Mesothelial cell of epicardium (in vitro differentiated cells): ENCODE measurements around the gene KCNJ6. TPM values are rescaled to one million over a fixed set of nuclear protein-coding genes. Genes with fewer than 3 reads are reported as not detected.

Experiments used
- DNase-seq, 2 experiments: peaks; one replicate each; pipeline ENCODE4 v3.0.0; 2021; ENCODE audit warnings: low spot score in 2 of 2; ENCODE audit not compliant: unreplicated experiment in 2 of 2
- H3K27ac Mint-ChIP-seq: 2 replicates; pipeline ENCODE4 v1.8.0; 2021; ENCODE audit warnings: mixed read lengths
- H3K27me3 Mint-ChIP-seq: 2 replicates; pipeline ENCODE4 v1.8.0; 2021; ENCODE audit warnings: low read depth, mixed read lengths
- H3K36me3 Mint-ChIP-seq: 2 replicates; pipeline ENCODE4 v1.8.0; 2021; ENCODE audit warnings: mixed read lengths
- H3K4me1 Mint-ChIP-seq: 2 replicates; pipeline ENCODE4 v1.8.0; 2021; ENCODE audit warnings: mixed read lengths
- H3K4me3 Mint-ChIP-seq: 2 replicates; pipeline ENCODE4 v1.8.0; 2021; ENCODE audit warnings: mild to moderate bottlenecking, moderate library complexity, mixed read lengths
- H3K9me3 Mint-ChIP-seq: 2 replicates; pipeline ENCODE4 v1.8.0; 2021; ENCODE audit warnings: mixed read lengths
- total RNA-seq: library from RNA; stranded (reverse); gene quantifications from 3 replicates; pipeline ENCODE4 v1.2.1, GENCODE V29; 2021
- TF ChIP-seq, protein P1 (sequence below): fragments of 200-600 bp; sonication (generic); IDR thresholded peaks from one replicate; pipeline ENCODE4 v1.5.0; 2021; ENCODE audit warnings: antibody characterized with exemption; ENCODE audit not compliant: unreplicated experiment

Gene KCNJ6
- total RNA-seq, 1 donor from 2014 or later: 0.02 TPM

DNA sequence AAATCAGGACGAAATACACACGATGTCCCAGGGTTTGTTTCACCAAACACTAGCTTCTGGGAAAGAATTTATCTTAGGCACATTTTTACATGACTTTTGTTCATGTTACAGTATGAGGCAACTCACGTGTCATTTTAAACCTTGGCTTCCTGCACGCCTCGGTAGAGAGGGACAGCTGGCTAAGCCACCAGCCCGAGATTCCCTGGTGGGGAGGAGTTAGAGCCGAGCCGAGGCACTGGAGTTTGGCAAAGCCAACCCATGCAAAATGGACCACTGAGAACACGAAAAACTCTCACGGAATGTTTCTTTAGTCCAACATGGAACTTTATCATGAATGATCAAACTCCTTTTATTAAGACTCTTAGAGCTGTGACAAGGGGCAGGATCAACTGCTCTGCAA is 309.7 kb downstream of the KCNJ6 start:
- Mint-ChIP-seq H3K27me3 (peaks cover 19% of the 10 kb centered on the region), H3K27ac (no peak overlapping the region), H3K4me3 (no peak overlapping the region), H3K36me3 (no peaks in the 10 kb centered on the region), H3K4me1 (no peaks in the 10 kb centered on the region), H3K9me3 (peaks cover 7% of the 10 kb centered on the region)
- no peak for DNase-seq
- TF ChIP-seq, protein P1, sequence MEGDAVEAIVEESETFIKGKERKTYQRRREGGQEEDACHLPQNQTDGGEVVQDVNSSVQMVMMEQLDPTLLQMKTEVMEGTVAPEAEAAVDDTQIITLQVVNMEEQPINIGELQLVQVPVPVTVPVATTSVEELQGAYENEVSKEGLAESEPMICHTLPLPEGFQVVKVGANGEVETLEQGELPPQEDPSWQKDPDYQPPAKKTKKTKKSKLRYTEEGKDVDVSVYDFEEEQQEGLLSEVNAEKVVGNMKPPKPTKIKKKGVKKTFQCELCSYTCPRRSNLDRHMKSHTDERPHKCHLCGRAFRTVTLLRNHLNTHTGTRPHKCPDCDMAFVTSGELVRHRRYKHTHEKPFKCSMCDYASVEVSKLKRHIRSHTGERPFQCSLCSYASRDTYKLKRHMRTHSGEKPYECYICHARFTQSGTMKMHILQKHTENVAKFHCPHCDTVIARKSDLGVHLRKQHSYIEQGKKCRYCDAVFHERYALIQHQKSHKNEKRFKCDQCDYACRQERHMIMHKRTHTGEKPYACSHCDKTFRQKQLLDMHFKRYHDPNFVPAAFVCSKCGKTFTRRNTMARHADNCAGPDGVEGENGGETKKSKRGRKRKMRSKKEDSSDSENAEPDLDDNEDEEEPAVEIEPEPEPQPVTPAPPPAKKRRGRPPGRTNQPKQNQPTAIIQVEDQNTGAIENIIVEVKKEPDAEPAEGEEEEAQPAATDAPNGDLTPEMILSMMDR: no peak

DNA sequence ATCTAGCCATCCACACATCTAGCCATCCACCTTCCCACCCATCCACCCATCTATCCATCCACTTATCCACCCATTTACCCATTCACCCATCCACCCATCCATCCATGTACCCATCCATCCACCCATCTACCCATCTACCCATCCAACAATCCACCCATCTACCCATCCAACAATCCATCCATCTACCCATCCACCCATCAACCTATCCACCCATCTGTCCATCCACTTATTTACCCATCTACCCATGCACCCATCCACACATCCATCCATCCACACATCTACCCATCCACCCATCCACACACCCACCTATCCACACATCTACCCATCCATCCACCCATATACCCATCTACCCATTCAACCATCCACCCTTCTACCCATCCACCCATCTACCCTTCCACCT is 311.3 kb downstream of the KCNJ6 start:
- TF ChIP-seq, protein P1: no peak
- Mint-ChIP-seq H3K4me3 (no peak overlapping the region), H3K4me1 (no peaks in the 10 kb centered on the region), H3K27ac (no peak overlapping the region), H3K27me3 (peaks cover 24% of the 10 kb centered on the region), H3K36me3 (no peaks in the 10 kb centered on the region), H3K9me3 (no peaks in the 10 kb centered on the region)
- no peak for DNase-seq

DNA sequence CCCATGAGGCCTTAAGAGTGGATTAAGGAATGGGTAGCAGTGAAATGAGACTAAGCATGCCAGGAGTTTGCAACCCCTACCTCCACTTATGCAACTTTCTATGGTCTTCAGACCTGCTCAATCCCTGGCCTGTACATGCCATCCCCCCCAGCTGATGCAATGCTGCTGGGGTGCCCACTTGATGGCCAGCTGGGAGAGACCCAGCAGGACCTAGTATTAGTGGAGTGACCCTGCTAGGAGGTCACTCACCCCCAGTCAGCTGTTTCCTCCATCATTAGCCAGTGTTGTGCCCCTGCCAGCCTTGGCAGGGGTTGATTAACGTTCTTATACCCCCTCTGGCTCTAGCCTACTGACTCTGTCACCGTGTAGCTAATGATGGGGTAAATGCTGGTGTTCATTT is 313.1 kb downstream of the KCNJ6 start:
- no peak for DNase-seq
- Mint-ChIP-seq H3K9me3 (peaks cover 3% of the 10 kb centered on the region), H3K4me3 (no peak overlapping the region), H3K4me1 (no peaks in the 10 kb centered on the region), H3K27me3 (peaks cover 22% of the 10 kb centered on the region), H3K27ac (no peak overlapping the region), H3K36me3 (no peaks in the 10 kb centered on the region)
- TF ChIP-seq, protein P1: no peak

DNA sequence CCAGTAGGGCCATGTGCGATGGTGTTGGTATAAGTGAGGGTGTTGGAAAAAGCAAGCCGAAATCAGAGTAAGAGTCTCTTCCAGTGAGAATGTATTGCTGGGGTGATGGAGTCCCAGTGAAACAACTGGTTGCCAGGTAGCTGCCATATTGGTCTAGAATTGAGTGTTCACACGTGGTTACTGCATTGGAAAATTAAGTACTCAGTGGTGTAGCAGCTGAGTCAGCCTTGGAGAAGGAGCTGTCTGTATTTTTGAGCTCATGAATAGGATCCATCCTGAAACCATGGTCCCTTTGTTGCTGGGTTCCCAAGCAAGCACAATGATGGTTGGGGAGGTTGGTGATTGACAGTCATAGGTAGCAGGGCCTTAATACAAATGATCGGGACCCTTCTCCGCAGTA is 314.3 kb downstream of the KCNJ6 start:
- Mint-ChIP-seq H3K27ac (no peak overlapping the region), H3K4me3 (no peak overlapping the region), H3K4me1 (no peaks in the 10 kb centered on the region), H3K9me3 (peaks cover 3% of the 10 kb centered on the region), H3K36me3 (no peaks in the 10 kb centered on the region), H3K27me3 (peaks cover 21% of the 10 kb centered on the region)
- no peak for DNase-seq
- TF ChIP-seq, protein P1: no peak

DNA sequence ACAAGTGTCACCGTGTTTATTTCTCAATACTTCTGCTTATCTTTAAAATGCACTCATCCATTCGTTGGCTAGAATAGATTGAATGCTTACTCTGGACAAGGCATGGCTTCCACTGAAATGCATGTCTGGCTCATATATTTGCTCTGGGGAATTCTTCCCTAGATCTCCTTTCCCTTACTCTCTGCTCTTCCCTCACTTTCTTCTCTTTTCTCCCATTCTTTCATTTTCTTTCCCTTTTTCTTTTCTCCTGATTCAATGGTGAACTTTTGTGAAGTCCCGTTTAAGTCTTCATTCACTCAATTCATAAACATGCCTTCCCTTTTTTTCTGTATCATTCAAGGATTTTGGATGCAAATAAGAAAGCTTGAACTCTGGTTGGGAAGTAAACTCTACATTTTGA is 315.2 kb downstream of the KCNJ6 start:
- DNase-seq: no peak
- Mint-ChIP-seq H3K27ac (no peak overlapping the region), H3K4me1 (no peaks in the 10 kb centered on the region), H3K27me3 (peaks cover 12% of the 10 kb centered on the region), H3K36me3 (no peaks in the 10 kb centered on the region), H3K9me3 (peaks cover 3% of the 10 kb centered on the region), H3K4me3 (no peak overlapping the region)
- TF ChIP-seq, protein P1: no peak

DNA sequence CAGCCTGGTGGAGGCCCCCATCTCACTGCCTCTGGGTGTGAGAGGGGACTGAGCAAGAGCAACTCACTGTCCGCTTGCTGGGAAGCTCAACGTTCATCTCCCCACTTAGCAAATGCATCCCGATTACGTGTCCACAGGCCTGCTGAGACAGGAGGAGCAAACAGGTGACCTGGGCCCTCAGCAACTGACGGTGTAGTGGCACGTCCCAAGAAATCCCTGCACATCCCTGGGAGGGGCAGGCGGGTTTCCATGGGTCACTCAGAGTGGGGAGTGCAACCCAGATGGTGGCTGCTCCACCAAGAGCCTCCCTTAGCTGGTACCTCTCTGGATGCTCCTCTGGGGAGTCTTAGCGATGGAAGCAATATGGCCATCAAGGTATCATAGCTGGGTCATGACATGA is 320.3 kb downstream of the KCNJ6 start:
- H3K36me3 Mint-ChIP-seq: no peaks in the 10 kb centered on the region
- H3K27me3 Mint-ChIP-seq: peaks cover 29% of the 10 kb centered on the region
- peaks cover 3% of the 10 kb centered on the region for H3K4me1 Mint-ChIP-seq
- peaks cover 3% of the 10 kb centered on the region for H3K9me3 Mint-ChIP-seq
- no peak overlapping the region for H3K4me3 Mint-ChIP-seq
- no peak for DNase-seq
- no peak overlapping the region for H3K27ac Mint-ChIP-seq
- TF ChIP-seq, protein P1: no peak
